ENCODE results near the gene CCNL1.
A peak's percentile ranks its signal among the peaks of the same experiment; 100 is the strongest.

CCNL1 gene

GRCh38 chr3:157099326-157100095 is 60.4 kb downstream of the CCNL1 start:
- H3K9me3 ChIP-seq (replicated peaks; ENCODE audit: insufficient read depth, low read length) = no peaks in the 10 kb centered on the region
- no peaks in the 10 kb centered on the region for H4K20me1 ChIP-seq (ENCODE audit: insufficient read depth, low read length)
- TF ChIP-seq CTCF (IDR thresholded peaks at IDR 0.05; ENCODE audit: low read length) = no peak
- TF ChIP-seq EZH2phosphoT487 (IDR thresholded peaks at IDR 0.05; ENCODE audit: low read length) = no peak
- no peak for TF ChIP-seq EZH2 (optimal IDR thresholded peaks at IDR 0.05; ENCODE audit: low read depth, low read length)
- H3F3A ChIP-seq (ENCODE audit: insufficient read depth, low read length) = peaks cover 27% of the 10 kb centered on the region
- H3K27me3 ChIP-seq (replicated peaks; ENCODE audit: insufficient read depth, low read length) = no peaks in the 10 kb centered on the region
- no peak overlapping the region for H3K4me3 ChIP-seq (ENCODE audit: low read length)
- no peaks in the 10 kb centered on the region for H3K36me3 ChIP-seq (replicated peaks; ENCODE audit: insufficient read depth, low read length)
- DNase-seq = no peak
- peak overlapping the region; percentile 3; the same call in 1 of the 2 replicates for H3K27ac ChIP-seq (ENCODE audit: low read length)
- 0 out of 2 replicates have a peak overlapping the region, but pooled peaks have one; percentile 1 for H2AFZ ChIP-seq (ENCODE audit: low read length)
- H3K4me1 ChIP-seq (ENCODE audit: low read length) = peaks cover 60% of the 10 kb centered on the region
- 0 out of 2 replicates have a peak overlapping the region, but pooled peaks have one; percentile 0 for H3K4me2 ChIP-seq (ENCODE audit: low read depth, low read length)
- H3K9me2 ChIP-seq (replicated peaks; ENCODE audit: insufficient read depth, low read length) = no peaks in the 10 kb centered on the region
- H3K79me2 ChIP-seq (ENCODE audit: low read length) = no peaks in the 10 kb centered on the region
- H3K9ac ChIP-seq (ENCODE audit: low read length) = no peak overlapping the region

GRCh38 chr3:157098823-157099185 is 61.1 kb downstream of the CCNL1 start:
- H3K27ac ChIP-seq (ENCODE audit: low read length) = peak overlapping the region; percentile 28; the same call in 1 of the 2 replicates

GRCh38 chr3:157098121-157098822 is 61.7 kb downstream of the CCNL1 start:
- peaks cover 20% of the 10 kb centered on the region for H3F3A ChIP-seq (ENCODE audit: insufficient read depth, low read length)
- no peaks in the 10 kb centered on the region for H3K27me3 ChIP-seq (replicated peaks; ENCODE audit: insufficient read depth, low read length)
- peak overlapping the region; percentile 52 for H3K4me2 ChIP-seq (ENCODE audit: low read depth, low read length)
- no peaks in the 10 kb centered on the region for H3K79me2 ChIP-seq (ENCODE audit: low read length)
- peaks cover 51% of the 10 kb centered on the region for H3K4me1 ChIP-seq (ENCODE audit: low read length)
- 0 out of 2 replicates have a peak overlapping the region, but pooled peaks have one; percentile 7 for H2AFZ ChIP-seq (ENCODE audit: low read length)
- TF ChIP-seq EZH2phosphoT487 (IDR thresholded peaks at IDR 0.05; ENCODE audit: low read length) = no peak
- TF ChIP-seq EZH2 (optimal IDR thresholded peaks at IDR 0.05; ENCODE audit: low read depth, low read length) = no peak
- no peak for TF ChIP-seq CTCF (IDR thresholded peaks at IDR 0.05; ENCODE audit: low read length)
- no peaks in the 10 kb centered on the region for H3K9me2 ChIP-seq (replicated peaks; ENCODE audit: insufficient read depth, low read length)
- no peaks in the 10 kb centered on the region for H4K20me1 ChIP-seq (ENCODE audit: insufficient read depth, low read length)
- H3K36me3 ChIP-seq (replicated peaks; ENCODE audit: insufficient read depth, low read length) = no peaks in the 10 kb centered on the region
- H3K9me3 ChIP-seq (replicated peaks; ENCODE audit: insufficient read depth, low read length) = no peaks in the 10 kb centered on the region
- H3K9ac ChIP-seq (ENCODE audit: low read length) = peak overlapping the region; percentile 11; the same call in 1 of the 2 replicates
- H3K4me3 ChIP-seq (ENCODE audit: low read length) = peak overlapping the region; percentile 15; the same call in 1 of the 2 replicates
- DNase-seq = peak; percentile 65
- H3K27ac ChIP-seq (ENCODE audit: low read length) = peak overlapping the region; percentile 28; the same call in 1 of the 2 replicates

More at GRCh38 chr3:157098823-157099185, 61.1 kb downstream of the CCNL1 start:
- Histone ChIP-seq H3K27me3 (replicated peaks; ENCODE audit: insufficient read depth, low read length) (no peaks in the 10 kb centered on the region), H3K9me2 (replicated peaks; ENCODE audit: insufficient read depth, low read length) (no peaks in the 10 kb centered on the region), H3K9me3 (replicated peaks; ENCODE audit: insufficient read depth, low read length) (no peaks in the 10 kb centered on the region), H3K9ac (ENCODE audit: low read length) (no peak overlapping the region), H2AFZ (ENCODE audit: low read length) (no peak overlapping the region), H4K20me1 (ENCODE audit: insufficient read depth, low read length) (no peaks in the 10 kb centered on the region), H3K36me3 (replicated peaks; ENCODE audit: insufficient read depth, low read length) (no peaks in the 10 kb centered on the region), H3K79me2 (ENCODE audit: low read length) (no peaks in the 10 kb centered on the region), H3F3A (ENCODE audit: insufficient read depth, low read length) (peaks cover 20% of the 10 kb centered on the region), H3K4me3 (ENCODE audit: low read length) (no peak overlapping the region), H3K4me1 (ENCODE audit: low read length) (peaks cover 53% of the 10 kb centered on the region), H3K4me2 (ENCODE audit: low read depth, low read length) (peak overlapping the region; percentile 52)
- TF ChIP-seq CTCF (IDR thresholded peaks at IDR 0.05; ENCODE audit: low read length) = no peak
- no peak for DNase-seq
